Measurements from ENCODE around the gene RNMT.

- no peak for TF ChIP-seq EZH2phosphoT487 (IDR thresholded peaks at IDR 0.05; ENCODE audit: low read depth)
- no peak for TF ChIP-seq CTCF (IDR thresholded peaks at IDR 0.05; ENCODE audit: low read depth, low read length)
Observed at GRCh38 chr18:13712400-13713131, 13.9 kb upstream of the RNMT start.
